WTC11 (cell line): Measurements from ENCODE around the gene ADCY10. TPM values are rescaled to one million over a fixed set of nuclear protein-coding genes. Genes with fewer than 3 reads are reported as not detected.

Source experiments
- ATAC-seq: fragments of 200-7000 bp; cut with Tn5 transposase; 2 replicates; pipeline ENCODE4 v1.10.0; 2021; ENCODE audit warnings: mild to moderate bottlenecking, moderate library complexity
- CTCF ChIA-PET: fragments of 300-600 bp; sonication (Branson Sonifier 250); formaldehyde crosslinking; loops from one replicate; lab custom pipeline; 2021; ENCODE audit warnings: antibody characterized with exemption; lab: Charles Lee
- POLR2A ChIA-PET: fragments of 350-600 bp; sonication (Branson Sonifier 250); formaldehyde crosslinking; loops from one replicate; lab custom pipeline; 2021; ENCODE audit warnings: antibody characterized with exemption; lab: Charles Lee
- DNase-seq: peaks from one replicate; pipeline ENCODE4 v3.0.0; 2021; ENCODE audit warnings: low spot score
- H3K27ac Mint-ChIP-seq: 2 replicates; pipeline ENCODE4 v1.8.0; 2021; ENCODE audit warnings: mixed read lengths
- H3K27me3 Mint-ChIP-seq: 2 replicates; pipeline ENCODE4 v1.8.0; 2021; ENCODE audit warnings: low read depth, mild to moderate bottlenecking, moderate library complexity, mixed read lengths
- H3K36me3 Mint-ChIP-seq: 2 replicates; pipeline ENCODE4 v1.8.0; 2021; ENCODE audit warnings: mixed read lengths
- H3K4me1 Mint-ChIP-seq: 2 replicates; pipeline ENCODE4 v1.8.0; 2022; ENCODE audit warnings: mixed read lengths
- H3K4me3 Mint-ChIP-seq: 2 replicates; pipeline ENCODE4 v1.8.0; 2021; ENCODE audit warnings: mild to moderate bottlenecking, moderate library complexity, mixed read lengths
- H3K9me3 Mint-ChIP-seq: 2 replicates; pipeline ENCODE4 v1.8.0; 2021; ENCODE audit warnings: mixed read lengths
- CBFB ChIP-seq: sonication (generic); formaldehyde crosslinking; IDR thresholded peaks from 2 replicates; pipeline ENCODE4 v1.8.1; 2022; ENCODE audit warnings: mild to moderate bottlenecking, low read depth, missing genetic modification reagents
- CREM ChIP-seq: sonication (generic); formaldehyde crosslinking; IDR thresholded peaks from 2 replicates; pipeline ENCODE4 v1.8.1; 2022; ENCODE audit warnings: mild to moderate bottlenecking, missing genetic modification reagents, moderate library complexity
- EMX1 ChIP-seq: fragments of 250-450 bp; sonication (Bioruptor Pico); IDR thresholded peaks from 2 replicates; pipeline ENCODE4 v1.8.0; 2021; ENCODE audit warnings: mild to moderate bottlenecking
- ETV6 ChIP-seq: sonication (generic); formaldehyde crosslinking; IDR thresholded peaks from 2 replicates; pipeline ENCODE4 v1.8.1; 2022; ENCODE audit warnings: mild to moderate bottlenecking, missing genetic modification reagents
- FOXJ3 ChIP-seq: sonication (generic); formaldehyde crosslinking; IDR thresholded peaks from 2 replicates; pipeline ENCODE4 v1.9.0; 2021; ENCODE audit warnings: missing genetic modification reagents, mild to moderate bottlenecking, borderline replicate concordance
- GABPB1 ChIP-seq: sonication (generic); formaldehyde crosslinking; IDR thresholded peaks from 2 replicates; pipeline ENCODE4 v1.8.1; 2023; ENCODE audit warnings: mild to moderate bottlenecking, missing genetic modification reagents
- GTF2I ChIP-seq: fragments of 250-450 bp; sonication (Bioruptor Pico); conservative IDR thresholded peaks from 2 replicates; pipeline ENCODE4 v1.4.0; 2021; ENCODE audit warnings: mild to moderate bottlenecking
- JAZF1 ChIP-seq: fragments of 250-450 bp; sonication (Bioruptor Pico); IDR thresholded peaks from 2 replicates; pipeline ENCODE4 v1.9.0; 2021; ENCODE audit warnings: moderate library complexity, mild to moderate bottlenecking, inconsistent platforms
- MXD4 ChIP-seq: fragments of 250-450 bp; sonication (Bioruptor Pico); IDR thresholded peaks from 2 replicates; pipeline ENCODE4 v1.8.0; 2021; ENCODE audit warnings: mild to moderate bottlenecking, moderate library complexity, borderline replicate concordance
- NR3C1 ChIP-seq: sonication (generic); formaldehyde crosslinking; conservative IDR thresholded peaks from 2 replicates; pipeline ENCODE4 v1.8.1; 2023; ENCODE audit warnings: low read depth, mild to moderate bottlenecking, missing genetic modification reagents
- TEAD4 ChIP-seq: sonication (generic); formaldehyde crosslinking; IDR thresholded peaks from 2 replicates; pipeline ENCODE4 v1.8.0; 2022; ENCODE audit warnings: mild to moderate bottlenecking, missing genetic modification reagents
- ZBTB21 ChIP-seq: sonication (generic); formaldehyde crosslinking; IDR thresholded peaks from 2 replicates; pipeline ENCODE4 v1.8.1; 2023; ENCODE audit warnings: mild to moderate bottlenecking, missing genetic modification reagents, borderline replicate concordance
- ZNF423 ChIP-seq: fragments of 250-450 bp; sonication (Bioruptor Pico); IDR thresholded peaks from 2 replicates; pipeline ENCODE4 v2.1.2; 2022; ENCODE audit warnings: mild to moderate bottlenecking, moderate library complexity
- total RNA-seq: library from RNA; stranded (reverse); gene quantifications from 3 replicates; pipeline ENCODE4 v1.2.3, GENCODE V29; 2021
- TF ChIP-seq, protein P1 (sequence below): sonication (generic); formaldehyde crosslinking; IDR thresholded peaks from 2 replicates; pipeline ENCODE4 v1.8.0; 2022; ENCODE audit warnings: mild to moderate bottlenecking, missing genetic modification reagents
- TF ChIP-seq, protein P2 (sequence below): sonication (generic); formaldehyde crosslinking; IDR thresholded peaks from 2 replicates; pipeline ENCODE4 v1.8.1; 2023; ENCODE audit warnings: mild to moderate bottlenecking, missing genetic modification reagents, moderate library complexity
- TF ChIP-seq, protein P3 (sequence below): fragments of 250-450 bp; sonication (Bioruptor Pico); IDR thresholded peaks from 2 replicates; pipeline ENCODE4 v1.8.0; 2021; ENCODE audit warnings: mild to moderate bottlenecking
- TF ChIP-seq, protein P4 (sequence below): fragments of 250-450 bp; sonication (Bioruptor Pico); IDR thresholded peaks from 2 replicates; pipeline ENCODE4 v1.9.0; 2021; ENCODE audit warnings: mild to moderate bottlenecking, borderline replicate concordance
- TF ChIP-seq, protein P5 (sequence below): fragments of 250-450 bp; sonication (Bioruptor Pico); IDR thresholded peaks from 2 replicates; pipeline ENCODE4 v2.1.2; 2022; ENCODE audit warnings: mild to moderate bottlenecking, moderate library complexity
- TF ChIP-seq, protein P6 (sequence below): sonication (generic); formaldehyde crosslinking; IDR thresholded peaks from 2 replicates; pipeline ENCODE4 v1.8.1; 2022; ENCODE audit warnings: missing genetic modification reagents, borderline replicate concordance
- TF ChIP-seq, protein P7 (sequence below): sonication (generic); formaldehyde crosslinking; conservative IDR thresholded peaks from 2 replicates; pipeline ENCODE4 v1.8.1; 2022; ENCODE audit warnings: mild to moderate bottlenecking, missing genetic modification reagents
- TF ChIP-seq, protein P8 (sequence below): fragments of 200-600 bp; IDR thresholded peaks from 2 replicates; pipeline ENCODE4 v1.8.0; 2022; ENCODE audit warnings: antibody characterized with exemption
- TF ChIP-seq, protein P9 (sequence below): sonication (generic); formaldehyde crosslinking; IDR thresholded peaks from 2 replicates; pipeline ENCODE4 v1.8.0; 2022; ENCODE audit warnings: mild to moderate bottlenecking, missing genetic modification reagents

The ADCY10 gene
- total RNA-seq, 1 experiment from 2014 or later: 0.07 TPM

DNA sequence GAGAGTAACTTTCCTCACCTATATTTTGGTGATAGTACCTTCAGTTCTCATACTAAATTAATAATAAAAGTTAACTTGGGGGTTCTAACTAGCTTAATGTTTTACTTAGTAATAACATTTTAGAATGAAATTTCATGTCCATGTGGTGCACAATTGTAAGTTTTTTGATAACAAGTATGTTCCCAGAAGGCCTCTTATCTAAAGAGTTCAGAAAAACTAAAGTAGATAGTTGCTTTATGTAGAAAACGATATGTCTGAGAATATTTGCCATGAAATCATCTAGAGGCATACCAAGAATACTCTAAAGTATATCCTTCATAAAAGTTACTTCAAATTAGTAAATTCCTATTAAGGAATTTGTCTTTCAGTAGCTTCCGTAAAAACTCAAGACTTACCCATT, 10.2 kb upstream of the ADCY10 start (continued):
- TF ChIP-seq FOXJ3: no peak
- TF ChIP-seq CREM (CRISPR knock-in tag): no peak
- TF ChIP-seq, protein P1, sequence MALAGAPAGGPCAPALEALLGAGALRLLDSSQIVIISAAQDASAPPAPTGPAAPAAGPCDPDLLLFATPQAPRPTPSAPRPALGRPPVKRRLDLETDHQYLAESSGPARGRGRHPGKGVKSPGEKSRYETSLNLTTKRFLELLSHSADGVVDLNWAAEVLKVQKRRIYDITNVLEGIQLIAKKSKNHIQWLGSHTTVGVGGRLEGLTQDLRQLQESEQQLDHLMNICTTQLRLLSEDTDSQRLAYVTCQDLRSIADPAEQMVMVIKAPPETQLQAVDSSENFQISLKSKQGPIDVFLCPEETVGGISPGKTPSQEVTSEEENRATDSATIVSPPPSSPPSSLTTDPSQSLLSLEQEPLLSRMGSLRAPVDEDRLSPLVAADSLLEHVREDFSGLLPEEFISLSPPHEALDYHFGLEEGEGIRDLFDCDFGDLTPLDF (CRISPR knock-in tag): no peak

DNA sequence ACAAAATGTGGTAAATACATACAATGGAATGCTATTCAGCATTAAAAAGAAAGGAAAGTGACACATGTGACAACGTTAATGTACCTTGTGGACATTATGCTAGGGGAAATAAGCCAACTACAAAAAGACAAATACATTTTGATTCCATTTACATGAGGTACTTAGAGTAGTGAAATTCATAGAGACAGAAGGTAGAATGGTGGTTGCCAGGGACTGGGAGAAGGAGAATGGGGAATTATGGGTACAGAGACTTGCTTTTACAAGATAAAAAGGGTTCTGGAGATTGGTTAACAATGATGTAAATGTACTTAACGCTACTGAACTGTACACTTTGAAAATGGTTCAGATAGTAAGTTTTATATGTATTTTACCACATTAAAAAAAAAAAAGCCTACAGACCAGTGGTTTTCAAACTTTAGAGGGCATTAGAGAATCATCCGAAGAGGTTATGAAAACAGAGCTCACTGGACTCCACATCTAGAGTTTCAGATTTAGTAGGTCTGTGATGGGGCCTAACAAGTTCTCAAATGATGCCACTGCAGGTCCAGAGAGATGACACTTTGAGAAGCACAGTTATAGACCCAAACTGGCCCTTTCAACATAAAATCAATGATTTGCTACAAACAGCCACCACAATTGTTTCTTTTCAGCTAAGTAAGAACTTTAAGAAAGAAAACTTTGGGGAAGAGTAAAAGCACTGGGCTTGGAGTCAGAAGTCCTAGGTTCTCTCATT, 9.6 kb upstream of the ADCY10 start:
- CTCF ChIA-PET: no interaction called here
- no peak overlapping the region for H3K27ac Mint-ChIP-seq
- POLR2A ChIA-PET: interaction anchor here (0.7 kb wide), 1 partner anchor 31 kb away, joined by 4 read pairs; no protein-coding TSS in a partner anchor
- TF ChIP-seq, protein P2, sequence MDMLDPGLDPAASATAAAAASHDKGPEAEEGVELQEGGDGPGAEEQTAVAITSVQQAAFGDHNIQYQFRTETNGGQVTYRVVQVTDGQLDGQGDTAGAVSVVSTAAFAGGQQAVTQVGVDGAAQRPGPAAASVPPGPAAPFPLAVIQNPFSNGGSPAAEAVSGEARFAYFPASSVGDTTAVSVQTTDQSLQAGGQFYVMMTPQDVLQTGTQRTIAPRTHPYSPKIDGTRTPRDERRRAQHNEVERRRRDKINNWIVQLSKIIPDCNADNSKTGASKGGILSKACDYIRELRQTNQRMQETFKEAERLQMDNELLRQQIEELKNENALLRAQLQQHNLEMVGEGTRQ (CRISPR knock-in tag): no peak
- TF ChIP-seq TEAD4 (CRISPR knock-in tag) (no peak), JAZF1 (no peak), ZBTB21 (CRISPR knock-in tag) (no peak), EMX1 (CRISPR knock-in tag) (no peak), ETV6 (CRISPR knock-in tag) (no peak), NR3C1 (CRISPR knock-in tag) (no peak), ZNF423 (CRISPR knock-in tag) (no peak), CBFB (no peak), MXD4 (CRISPR knock-in tag) (no peak), GABPB1 (no peak), GTF2I (no peak)
- TF ChIP-seq, protein P3, sequence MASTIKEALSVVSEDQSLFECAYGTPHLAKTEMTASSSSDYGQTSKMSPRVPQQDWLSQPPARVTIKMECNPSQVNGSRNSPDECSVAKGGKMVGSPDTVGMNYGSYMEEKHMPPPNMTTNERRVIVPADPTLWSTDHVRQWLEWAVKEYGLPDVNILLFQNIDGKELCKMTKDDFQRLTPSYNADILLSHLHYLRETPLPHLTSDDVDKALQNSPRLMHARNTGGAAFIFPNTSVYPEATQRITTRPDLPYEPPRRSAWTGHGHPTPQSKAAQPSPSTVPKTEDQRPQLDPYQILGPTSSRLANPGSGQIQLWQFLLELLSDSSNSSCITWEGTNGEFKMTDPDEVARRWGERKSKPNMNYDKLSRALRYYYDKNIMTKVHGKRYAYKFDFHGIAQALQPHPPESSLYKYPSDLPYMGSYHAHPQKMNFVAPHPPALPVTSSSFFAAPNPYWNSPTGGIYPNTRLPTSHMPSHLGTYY: no peak
- TF ChIP-seq, protein P4, sequence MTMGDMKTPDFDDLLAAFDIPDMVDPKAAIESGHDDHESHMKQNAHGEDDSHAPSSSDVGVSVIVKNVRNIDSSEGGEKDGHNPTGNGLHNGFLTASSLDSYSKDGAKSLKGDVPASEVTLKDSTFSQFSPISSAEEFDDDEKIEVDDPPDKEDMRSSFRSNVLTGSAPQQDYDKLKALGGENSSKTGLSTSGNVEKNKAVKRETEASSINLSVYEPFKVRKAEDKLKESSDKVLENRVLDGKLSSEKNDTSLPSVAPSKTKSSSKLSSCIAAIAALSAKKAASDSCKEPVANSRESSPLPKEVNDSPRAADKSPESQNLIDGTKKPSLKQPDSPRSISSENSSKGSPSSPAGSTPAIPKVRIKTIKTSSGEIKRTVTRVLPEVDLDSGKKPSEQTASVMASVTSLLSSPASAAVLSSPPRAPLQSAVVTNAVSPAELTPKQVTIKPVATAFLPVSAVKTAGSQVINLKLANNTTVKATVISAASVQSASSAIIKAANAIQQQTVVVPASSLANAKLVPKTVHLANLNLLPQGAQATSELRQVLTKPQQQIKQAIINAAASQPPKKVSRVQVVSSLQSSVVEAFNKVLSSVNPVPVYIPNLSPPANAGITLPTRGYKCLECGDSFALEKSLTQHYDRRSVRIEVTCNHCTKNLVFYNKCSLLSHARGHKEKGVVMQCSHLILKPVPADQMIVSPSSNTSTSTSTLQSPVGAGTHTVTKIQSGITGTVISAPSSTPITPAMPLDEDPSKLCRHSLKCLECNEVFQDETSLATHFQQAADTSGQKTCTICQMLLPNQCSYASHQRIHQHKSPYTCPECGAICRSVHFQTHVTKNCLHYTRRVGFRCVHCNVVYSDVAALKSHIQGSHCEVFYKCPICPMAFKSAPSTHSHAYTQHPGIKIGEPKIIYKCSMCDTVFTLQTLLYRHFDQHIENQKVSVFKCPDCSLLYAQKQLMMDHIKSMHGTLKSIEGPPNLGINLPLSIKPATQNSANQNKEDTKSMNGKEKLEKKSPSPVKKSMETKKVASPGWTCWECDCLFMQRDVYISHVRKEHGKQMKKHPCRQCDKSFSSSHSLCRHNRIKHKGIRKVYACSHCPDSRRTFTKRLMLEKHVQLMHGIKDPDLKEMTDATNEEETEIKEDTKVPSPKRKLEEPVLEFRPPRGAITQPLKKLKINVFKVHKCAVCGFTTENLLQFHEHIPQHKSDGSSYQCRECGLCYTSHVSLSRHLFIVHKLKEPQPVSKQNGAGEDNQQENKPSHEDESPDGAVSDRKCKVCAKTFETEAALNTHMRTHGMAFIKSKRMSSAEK (CRISPR knock-in tag): no peak
- TF ChIP-seq, protein P5, sequence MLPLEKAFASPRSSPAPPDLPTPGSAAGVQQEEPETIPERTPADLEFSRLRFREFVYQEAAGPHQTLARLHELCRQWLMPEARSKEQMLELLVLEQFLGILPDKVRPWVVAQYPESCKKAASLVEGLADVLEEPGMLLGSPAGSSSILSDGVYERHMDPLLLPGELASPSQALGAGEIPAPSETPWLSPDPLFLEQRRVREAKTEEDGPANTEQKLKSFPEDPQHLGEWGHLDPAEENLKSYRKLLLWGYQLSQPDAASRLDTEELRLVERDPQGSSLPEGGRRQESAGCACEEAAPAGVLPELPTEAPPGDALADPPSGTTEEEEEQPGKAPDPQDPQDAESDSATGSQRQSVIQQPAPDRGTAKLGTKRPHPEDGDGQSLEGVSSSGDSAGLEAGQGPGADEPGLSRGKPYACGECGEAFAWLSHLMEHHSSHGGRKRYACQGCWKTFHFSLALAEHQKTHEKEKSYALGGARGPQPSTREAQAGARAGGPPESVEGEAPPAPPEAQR (CRISPR knock-in tag): no peak
- TF ChIP-seq, protein P6, sequence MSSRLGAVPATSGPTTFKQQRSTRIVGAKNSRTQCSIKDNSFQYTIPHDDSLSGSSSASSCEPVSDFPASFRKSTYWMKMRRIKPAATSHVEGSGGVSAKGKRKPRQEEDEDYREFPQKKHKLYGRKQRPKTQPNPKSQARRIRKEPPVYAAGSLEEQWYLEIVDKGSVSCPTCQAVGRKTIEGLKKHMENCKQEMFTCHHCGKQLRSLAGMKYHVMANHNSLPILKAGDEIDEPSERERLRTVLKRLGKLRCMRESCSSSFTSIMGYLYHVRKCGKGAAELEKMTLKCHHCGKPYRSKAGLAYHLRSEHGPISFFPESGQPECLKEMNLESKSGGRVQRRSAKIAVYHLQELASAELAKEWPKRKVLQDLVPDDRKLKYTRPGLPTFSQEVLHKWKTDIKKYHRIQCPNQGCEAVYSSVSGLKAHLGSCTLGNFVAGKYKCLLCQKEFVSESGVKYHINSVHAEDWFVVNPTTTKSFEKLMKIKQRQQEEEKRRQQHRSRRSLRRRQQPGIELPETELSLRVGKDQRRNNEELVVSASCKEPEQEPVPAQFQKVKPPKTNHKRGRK: no peak
- TF ChIP-seq, protein P7, sequence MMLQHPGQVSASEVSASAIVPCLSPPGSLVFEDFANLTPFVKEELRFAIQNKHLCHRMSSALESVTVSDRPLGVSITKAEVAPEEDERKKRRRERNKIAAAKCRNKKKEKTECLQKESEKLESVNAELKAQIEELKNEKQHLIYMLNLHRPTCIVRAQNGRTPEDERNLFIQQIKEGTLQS (CRISPR knock-in tag): no peak
- TF ChIP-seq, protein P8, sequence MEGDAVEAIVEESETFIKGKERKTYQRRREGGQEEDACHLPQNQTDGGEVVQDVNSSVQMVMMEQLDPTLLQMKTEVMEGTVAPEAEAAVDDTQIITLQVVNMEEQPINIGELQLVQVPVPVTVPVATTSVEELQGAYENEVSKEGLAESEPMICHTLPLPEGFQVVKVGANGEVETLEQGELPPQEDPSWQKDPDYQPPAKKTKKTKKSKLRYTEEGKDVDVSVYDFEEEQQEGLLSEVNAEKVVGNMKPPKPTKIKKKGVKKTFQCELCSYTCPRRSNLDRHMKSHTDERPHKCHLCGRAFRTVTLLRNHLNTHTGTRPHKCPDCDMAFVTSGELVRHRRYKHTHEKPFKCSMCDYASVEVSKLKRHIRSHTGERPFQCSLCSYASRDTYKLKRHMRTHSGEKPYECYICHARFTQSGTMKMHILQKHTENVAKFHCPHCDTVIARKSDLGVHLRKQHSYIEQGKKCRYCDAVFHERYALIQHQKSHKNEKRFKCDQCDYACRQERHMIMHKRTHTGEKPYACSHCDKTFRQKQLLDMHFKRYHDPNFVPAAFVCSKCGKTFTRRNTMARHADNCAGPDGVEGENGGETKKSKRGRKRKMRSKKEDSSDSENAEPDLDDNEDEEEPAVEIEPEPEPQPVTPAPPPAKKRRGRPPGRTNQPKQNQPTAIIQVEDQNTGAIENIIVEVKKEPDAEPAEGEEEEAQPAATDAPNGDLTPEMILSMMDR: no peak
- TF ChIP-seq, protein P9, sequence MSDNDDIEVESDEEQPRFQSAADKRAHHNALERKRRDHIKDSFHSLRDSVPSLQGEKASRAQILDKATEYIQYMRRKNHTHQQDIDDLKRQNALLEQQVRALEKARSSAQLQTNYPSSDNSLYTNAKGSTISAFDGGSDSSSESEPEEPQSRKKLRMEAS (CRISPR knock-in tag): no peak
- H3K27me3 Mint-ChIP-seq: no peaks in the 10 kb centered on the region
- no peak overlapping the region for H3K4me3 Mint-ChIP-seq
- H3K9me3 Mint-ChIP-seq: no peaks in the 10 kb centered on the region
- DNase-seq (no peak), ATAC-seq (no peak)
- H3K4me1 Mint-ChIP-seq: peaks cover 28% of the 10 kb centered on the region
- H3K36me3 Mint-ChIP-seq: no peaks in the 10 kb centered on the region
